Stimulated activated CD8-positive, alpha-beta memory T cell treated with anti-CD3 and anti-CD28 coated beads, Interleukin-7, amount 100 ng/mL, for 1 hour (primary cell): ENCODE data around the gene AFTPH.

ENCODE experiments used
- DNase-seq, 2 donors: peaks; one replicate each; pipeline ENCODE4 v3.0.0-alpha.2; 2020; ENCODE audit warnings: low read depth in 2 of 2

AFTPH gene

GRCh38 chr2:64610316-64610855 lies 86.3 kb downstream of the AFTPH start:
- DNase-seq = no peak

DNA sequence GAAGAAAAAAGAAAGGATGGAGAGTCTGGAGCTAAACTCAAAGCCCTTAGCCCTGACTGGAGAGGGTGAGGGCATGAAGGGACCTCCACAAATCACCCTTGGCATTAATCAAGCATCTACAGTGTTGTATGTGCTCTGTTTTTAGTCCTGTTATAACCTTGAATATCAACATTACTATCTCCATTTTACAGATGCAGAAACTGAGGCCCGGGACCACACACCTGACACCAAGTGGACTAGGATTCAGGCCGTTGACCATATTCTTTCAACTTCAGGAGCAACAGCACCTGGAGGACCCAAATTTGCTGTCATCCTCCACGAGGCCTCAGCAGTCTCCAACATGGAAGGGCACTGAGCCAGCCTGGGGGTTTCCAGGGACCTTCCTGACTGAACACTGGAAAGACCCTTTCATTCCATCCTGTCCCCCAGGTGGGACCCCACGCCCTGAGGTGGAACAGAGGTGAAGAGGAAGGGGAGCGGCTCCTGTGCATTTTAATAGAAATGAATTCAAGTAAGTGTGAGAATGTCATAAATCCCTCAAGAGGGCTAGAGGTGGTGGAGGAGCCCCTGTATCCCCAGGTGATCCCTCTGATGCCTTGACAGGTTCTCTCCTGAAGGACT lies 88.6 kb downstream of the AFTPH start:
- no peak for DNase-seq

GRCh38 chr2:64613276-64613675 lies 89.1 kb downstream of the AFTPH start:
- no peak for DNase-seq

- DNase-seq = no peak
Observed at GRCh38 chr2:64615192-64615763, 91.2 kb downstream of the AFTPH start.

DNA sequence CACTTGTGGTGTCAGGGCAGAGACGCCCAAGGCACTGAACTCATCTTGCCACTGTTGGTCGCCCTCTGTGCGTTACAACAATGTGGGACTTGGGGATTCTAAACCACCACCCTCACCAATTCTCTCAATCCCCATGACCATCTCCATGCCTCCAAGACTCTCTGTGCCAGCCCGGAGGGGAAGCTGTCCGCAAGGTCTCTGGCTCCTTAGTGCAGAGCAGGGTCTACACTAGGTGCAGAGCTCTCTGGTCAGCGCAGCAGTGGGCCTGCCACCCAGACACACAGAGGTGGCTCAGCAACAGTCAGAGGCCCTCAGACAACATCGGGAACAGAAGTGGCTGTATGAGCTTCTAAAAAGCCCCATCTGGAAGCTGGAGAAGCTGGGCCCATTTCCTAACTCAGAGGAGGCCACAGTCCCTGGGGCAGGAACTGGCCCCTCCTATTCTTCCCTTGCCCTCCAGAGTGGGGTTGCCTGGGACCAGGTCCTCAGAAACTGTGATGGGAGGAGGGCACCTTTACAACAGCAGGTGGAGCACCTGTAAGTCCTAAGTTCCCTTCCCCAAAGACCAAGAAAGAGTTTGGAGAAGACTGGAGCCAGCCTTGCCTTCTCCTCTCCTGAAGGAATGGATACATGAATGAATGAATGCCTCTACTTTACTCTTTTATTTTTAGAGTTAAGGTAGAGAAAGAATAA lies 91.9 kb downstream of the AFTPH start:
- no peak for DNase-seq

DNA sequence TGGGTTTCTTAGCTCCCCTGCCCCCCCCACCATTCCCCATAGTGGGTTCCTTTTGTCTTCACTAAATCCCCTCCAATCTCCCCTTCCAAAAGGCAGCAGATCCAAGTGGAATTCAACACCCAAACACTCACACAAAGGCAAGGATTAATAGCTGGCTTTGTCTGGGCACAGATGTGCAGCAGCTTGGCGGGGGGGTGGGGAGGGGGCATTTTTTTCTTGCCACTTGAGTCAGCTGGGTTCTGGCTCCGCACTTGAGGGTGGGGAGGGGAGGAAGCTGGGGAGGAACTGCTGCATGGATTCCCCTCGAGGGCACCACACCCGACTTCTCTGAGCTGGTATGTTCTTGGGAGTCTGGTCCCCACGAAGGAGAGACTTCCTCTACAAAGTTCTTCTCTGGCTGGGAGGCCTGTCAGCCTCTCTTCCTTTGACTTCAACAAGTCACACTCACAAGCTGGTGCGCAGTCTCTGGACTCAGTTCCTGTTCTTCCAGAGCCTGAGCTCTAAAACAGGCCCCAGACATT lies 93.6 kb downstream of the AFTPH start:
- DNase-seq = no peak

- DNase-seq = no peak
Observed at GRCh38 chr2:64620661-64621060, 96.5 kb downstream of the AFTPH start.

DNA sequence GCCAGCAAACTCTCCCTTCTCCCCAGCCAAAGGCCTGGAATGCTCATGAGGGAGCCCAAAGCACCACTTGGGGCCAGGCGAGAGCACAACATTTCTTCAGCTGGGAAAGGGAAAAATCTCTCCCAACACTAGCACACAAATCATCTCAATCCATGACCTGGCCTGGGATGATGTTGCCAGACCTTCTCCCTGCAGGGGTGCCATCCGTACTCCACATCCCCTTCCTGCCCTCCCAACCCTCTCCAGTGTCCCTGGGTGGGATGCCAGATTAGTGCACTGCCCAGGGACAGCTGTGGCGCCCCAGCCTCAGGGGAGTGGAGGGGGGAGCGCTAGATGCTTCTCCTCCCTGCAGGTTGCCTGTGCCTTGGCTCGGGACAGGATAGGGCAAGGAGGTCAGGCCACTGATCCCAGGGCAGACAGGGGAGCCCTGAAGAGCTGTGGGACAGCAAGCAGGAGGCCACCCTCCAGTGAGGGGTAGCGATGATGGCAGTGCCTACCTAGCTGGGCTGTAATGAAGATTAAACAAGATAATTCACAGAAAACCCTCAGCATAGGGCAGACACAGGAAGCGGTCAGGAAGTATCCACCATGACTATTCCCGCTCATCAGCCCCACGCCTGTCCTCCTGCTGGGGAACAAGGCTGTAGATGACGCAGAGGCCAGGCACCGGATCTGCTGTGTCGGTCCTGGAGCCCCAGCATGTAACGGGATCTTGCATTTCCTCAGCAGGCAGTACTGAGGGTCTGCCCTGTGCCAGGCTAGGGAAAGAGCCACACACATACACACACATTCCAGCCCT lies 98.5 kb downstream of the AFTPH start:
- no peak for DNase-seq

DNA sequence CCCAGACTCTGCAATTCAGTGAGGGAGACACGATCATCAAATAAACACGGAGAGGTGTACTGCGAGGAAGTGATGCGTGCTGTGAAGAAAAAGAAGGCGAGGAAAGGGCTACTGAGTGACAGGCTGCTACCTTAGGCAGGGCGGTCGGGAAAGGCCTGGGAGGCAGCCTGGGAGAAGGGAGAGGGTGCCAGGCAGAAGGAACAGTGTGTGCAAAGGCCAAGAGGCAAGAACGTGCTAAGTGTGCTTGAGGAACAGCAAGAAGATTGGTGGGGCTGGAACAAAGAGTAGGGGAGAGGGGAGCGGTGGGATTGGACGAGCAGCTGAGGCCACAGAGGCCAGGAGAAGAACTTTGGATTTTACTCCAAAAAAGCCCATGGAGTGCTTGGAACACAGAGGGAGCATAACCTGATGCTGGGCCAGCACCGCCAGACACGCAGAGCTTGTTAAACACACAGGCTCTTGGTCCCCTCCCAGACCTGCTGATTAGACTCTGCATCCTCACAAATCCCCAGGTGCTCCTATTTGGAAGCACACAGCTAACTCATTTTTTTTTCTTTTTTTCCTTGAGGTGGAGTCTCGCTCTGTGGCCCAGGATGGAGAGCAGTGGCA lies 99.2 kb downstream of the AFTPH start:
- DNase-seq = no peak

- DNase-seq = no peak
Observed at GRCh38 chr2:64624108-64624610, 100.0 kb downstream of the AFTPH start.

GRCh38 chr2:64624862-64625261 lies 100.7 kb downstream of the AFTPH start:
- no peak for DNase-seq

GRCh38 chr2:64625299-64626145 lies 101.4 kb downstream of the AFTPH start:
- DNase-seq = no peak

DNA sequence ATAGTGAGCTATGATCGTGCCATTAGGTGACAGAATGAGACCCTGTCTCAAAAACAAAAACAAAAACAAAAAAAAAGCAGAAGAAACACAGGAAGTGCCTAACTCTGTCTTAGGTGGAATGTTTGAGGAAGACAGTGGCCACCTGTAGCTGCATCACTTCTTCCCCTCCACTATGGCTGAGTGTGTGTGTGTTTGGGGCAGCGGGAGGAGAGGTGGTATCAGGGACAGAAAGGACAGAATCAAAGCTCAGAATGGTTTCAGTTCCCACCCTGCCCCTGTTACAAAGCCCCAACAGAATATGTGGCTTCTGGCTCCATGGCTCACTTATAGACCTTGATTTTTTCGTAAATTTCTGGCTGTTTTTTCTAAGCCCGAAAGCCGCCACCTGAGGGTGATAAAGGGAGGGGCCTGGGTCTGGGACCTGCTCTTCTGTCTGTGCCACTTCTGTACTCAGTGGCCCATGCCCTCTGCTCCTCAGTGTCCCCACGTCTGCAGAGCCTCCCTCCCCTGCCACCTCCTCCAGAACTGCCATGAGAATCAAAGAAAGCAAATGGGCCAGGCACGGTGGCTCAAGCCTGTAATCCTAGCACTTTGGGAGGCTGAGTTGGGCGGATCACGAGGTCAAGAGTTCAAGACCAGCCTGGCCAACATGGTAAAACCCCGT lies 102.2 kb downstream of the AFTPH start:
- DNase-seq = no peak

DNA sequence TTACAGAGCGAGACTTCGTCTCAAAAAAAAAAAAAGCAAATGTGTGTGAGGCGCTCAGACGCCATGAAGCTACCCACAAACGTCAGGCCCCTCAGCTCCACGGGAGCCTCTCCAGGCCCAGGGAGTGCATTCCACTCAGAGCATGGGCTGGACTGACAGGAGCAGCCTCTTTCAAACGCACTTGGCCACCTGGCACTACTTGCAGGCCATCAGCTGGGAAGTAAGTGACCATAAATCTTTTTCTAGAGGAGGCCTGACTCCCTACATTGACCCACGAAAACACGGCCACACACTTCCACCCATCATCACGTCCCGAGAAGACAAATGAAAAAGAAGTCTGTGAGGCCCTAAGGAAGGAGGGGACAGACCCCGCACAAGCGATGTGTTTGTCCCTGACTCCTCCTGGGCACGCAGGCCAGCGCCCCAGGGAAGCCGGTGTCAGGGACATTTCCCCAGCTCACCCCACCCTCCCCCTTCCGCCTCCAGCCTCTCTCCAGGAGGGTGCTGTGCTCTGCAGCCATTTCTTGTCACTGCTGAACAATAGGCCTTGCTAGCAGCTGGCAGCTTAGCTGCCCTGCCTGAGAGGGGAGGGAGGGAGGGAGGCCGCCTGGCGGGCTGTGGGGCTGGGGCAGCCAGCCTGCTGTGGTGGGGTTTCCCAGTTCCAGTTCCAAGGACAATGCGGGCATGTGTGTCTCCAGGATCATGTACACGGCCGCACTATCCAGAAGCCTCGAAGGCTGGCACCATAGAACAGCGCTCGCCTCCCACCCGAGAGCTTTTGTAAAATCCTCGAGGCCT lies 103.0 kb downstream of the AFTPH start:
- no peak for DNase-seq

- DNase-seq = no peak
Observed at GRCh38 chr2:64627860-64628841, 104.0 kb downstream of the AFTPH start.

GRCh38 chr2:64629329-64629781 lies 105.2 kb downstream of the AFTPH start:
- DNase-seq = no peak

DNA sequence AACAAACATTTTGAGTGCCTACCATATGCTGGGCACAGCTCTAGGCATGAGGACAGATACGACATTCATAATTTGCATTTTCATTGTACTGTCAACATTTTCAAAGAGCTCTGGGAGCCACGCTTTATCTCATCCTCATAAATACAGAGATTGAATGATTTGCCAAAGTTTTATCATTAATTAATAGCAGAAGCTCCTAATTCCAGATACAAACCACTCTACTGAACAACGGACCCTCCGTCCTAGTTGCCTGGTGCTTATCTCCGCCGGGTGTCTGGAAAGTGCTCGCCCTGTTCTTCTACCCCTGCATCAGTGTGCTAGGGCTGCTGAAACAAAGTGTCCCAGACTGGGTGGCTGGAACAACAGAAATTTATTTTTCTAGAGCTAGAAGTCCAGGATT lies 105.7 kb downstream of the AFTPH start:
- DNase-seq = no peak

- no peak for DNase-seq
Observed at GRCh38 chr2:64630752-64631151, 106.6 kb downstream of the AFTPH start.
